Measurements from ENCODE around the gene VANGL1. TPM values are rescaled to one million over a fixed set of nuclear protein-coding genes. Genes with fewer than 3 reads are reported as not detected.

VANGL1 gene
- total and polyA plus RNA-seq, 5 experiments from 2014 or later, result 0.22 to 3.4 (median 0.23) TPM

GRCh38 chr1:115647919-115648650 is 6.3 kb downstream of the VANGL1 start:
- peaks cover 0 to 1% (median 0%) of the 10 kb centered on the region in 9 donors for H3K9me3 Mint-ChIP-seq
- H3K4me3 Mint-ChIP-seq, result no peak overlapping the region
- H3K27ac Mint-ChIP-seq, result no peak overlapping the region
- DNase-seq (no peak), ATAC-seq (no peak)
- POLR2A ChIA-PET, result no interaction called here
- no peaks in the 10 kb centered on the region for H3K36me3 Mint-ChIP-seq
- H3K27me3 Mint-ChIP-seq, result peaks cover 0 to 18% (median 7%) of the 10 kb centered on the region in 5 donors
- H3K4me1 Mint-ChIP-seq, result peaks cover 0 to 4% (median 2%) of the 10 kb centered on the region in 4 donors

GRCh38 chr1:115648717-115649691 is 7.2 kb downstream of the VANGL1 start:
- Mint-ChIP-seq H3K27me3 (peaks cover 0 to 15% (median 3%) of the 10 kb centered on the region in 5 donors), H3K4me1 (no peaks in the 10 kb centered on the region), H3K36me3 (no peaks in the 10 kb centered on the region), H3K9me3 (no peaks in the 10 kb centered on the region), H3K4me3 (no peak overlapping the region), H3K27ac (no peak overlapping the region)
- peak in 1 of 10 donors; percentile 5 for DNase-seq
- no peak for ATAC-seq
- POLR2A ChIA-PET, result no interaction called here

GRCh38 chr1:115649964-115650363 is 8.2 kb downstream of the VANGL1 start:
- POLR2A ChIA-PET, result interaction anchor here (0.5 kb wide), 1 partner anchor 183 kb away, joined by 3 read pairs; no protein-coding TSS in a partner anchor
- no peaks in the 10 kb centered on the region for H3K36me3 Mint-ChIP-seq
- ATAC-seq (no peak), DNase-seq (no peak)
- H3K4me3 Mint-ChIP-seq, result no peak overlapping the region
- H3K9me3 Mint-ChIP-seq, result no peaks in the 10 kb centered on the region
- H3K4me1 Mint-ChIP-seq, result peaks cover 0 to 3% (median 1%) of the 10 kb centered on the region in 4 donors
- no peak overlapping the region for H3K27ac Mint-ChIP-seq
- peaks cover 0 to 6% (median 0%) of the 10 kb centered on the region in 5 donors for H3K27me3 Mint-ChIP-seq

GRCh38 chr1:115650961-115651360 is 9.2 kb downstream of the VANGL1 start:
- no peak for ATAC-seq
- Mint-ChIP-seq H3K36me3 (no peaks in the 10 kb centered on the region), H3K4me3 (no peak overlapping the region), H3K9me3 (no peaks in the 10 kb centered on the region), H3K27me3 (peaks cover 0 to 3% (median 1%) of the 10 kb centered on the region in 5 donors), H3K27ac (no peak overlapping the region), H3K4me1 (peaks cover 2 to 11% (median 4%) of the 10 kb centered on the region in 4 donors)
- POLR2A ChIA-PET, result no interaction called here
- DNase-seq, result no peak

GRCh38 chr1:115651391-115651790 is 9.6 kb downstream of the VANGL1 start:
- ATAC-seq, result no peak
- H3K4me3 Mint-ChIP-seq, result no peak overlapping the region
- no peak for DNase-seq
- H3K27me3 Mint-ChIP-seq, result peaks cover 0 to 3% (median 0%) of the 10 kb centered on the region in 5 donors
- H3K9me3 Mint-ChIP-seq, result no peaks in the 10 kb centered on the region
- H3K36me3 Mint-ChIP-seq, result no peaks in the 10 kb centered on the region
- POLR2A ChIA-PET, result no interaction called here
- peaks cover 2 to 11% (median 4%) of the 10 kb centered on the region in 4 donors for H3K4me1 Mint-ChIP-seq
- no peak overlapping the region for H3K27ac Mint-ChIP-seq

GRCh38 chr1:115652236-115652788 is 10.5 kb downstream of the VANGL1 start:
- Mint-ChIP-seq H3K27ac (no peak overlapping the region), H3K9me3 (no peaks in the 10 kb centered on the region), H3K4me3 (no peak overlapping the region), H3K36me3 (no peaks in the 10 kb centered on the region), H3K4me1 (peaks cover 2 to 11% (median 4%) of the 10 kb centered on the region in 4 donors), H3K27me3 (peaks cover 0 to 3% (median 0%) of the 10 kb centered on the region in 5 donors)
- DNase-seq, result no peak
- no peak for ATAC-seq
- POLR2A ChIA-PET, result no interaction called here

GRCh38 chr1:115654125-115654524 is 12.4 kb downstream of the VANGL1 start:
- no peaks in the 10 kb centered on the region for H3K9me3 Mint-ChIP-seq
- H3K36me3 Mint-ChIP-seq, result no peaks in the 10 kb centered on the region
- ATAC-seq, result no peak
- DNase-seq, result no peak
- POLR2A ChIA-PET, result no interaction called here
- H3K4me3 Mint-ChIP-seq, result no peak overlapping the region
- H3K4me1 Mint-ChIP-seq, result peaks cover 2 to 11% (median 4%) of the 10 kb centered on the region in 4 donors
- H3K27ac Mint-ChIP-seq, result no peak overlapping the region
- peaks cover 0 to 3% (median 0%) of the 10 kb centered on the region in 5 donors for H3K27me3 Mint-ChIP-seq

GRCh38 chr1:115654663-115655305 is 13.0 kb downstream of the VANGL1 start:
- Mint-ChIP-seq H3K4me3 (no peak overlapping the region), H3K36me3 (no peaks in the 10 kb centered on the region), H3K27ac (no peak overlapping the region), H3K9me3 (no peaks in the 10 kb centered on the region), H3K27me3 (peaks cover 0 to 3% (median 0%) of the 10 kb centered on the region in 5 donors), H3K4me1 (peaks cover 2 to 11% (median 4%) of the 10 kb centered on the region in 4 donors)
- DNase-seq (no peak), ATAC-seq (no peak)
- POLR2A ChIA-PET, result no interaction called here

GRCh38 chr1:115655306-115655663 is 13.5 kb downstream of the VANGL1 start:
- H3K27ac Mint-ChIP-seq, result no peak overlapping the region
- ATAC-seq (no peak), DNase-seq (no peak)
- no peaks in the 10 kb centered on the region for H3K9me3 Mint-ChIP-seq
- H3K4me3 Mint-ChIP-seq, result peak overlapping the region in 1 of 10 donors; percentile 20
- H3K36me3 Mint-ChIP-seq, result no peaks in the 10 kb centered on the region
- POLR2A ChIA-PET, result no interaction called here
- H3K27me3 Mint-ChIP-seq, result peaks cover 0 to 3% (median 0%) of the 10 kb centered on the region in 5 donors
- peaks cover 2 to 11% (median 4%) of the 10 kb centered on the region in 4 donors for H3K4me1 Mint-ChIP-seq

- Mint-ChIP-seq H3K9me3 (no peaks in the 10 kb centered on the region), H3K4me3 (no peak overlapping the region), H3K4me1 (peaks cover 2 to 11% (median 4%) of the 10 kb centered on the region in 4 donors), H3K36me3 (no peaks in the 10 kb centered on the region), H3K27me3 (peaks cover 0 to 3% (median 0%) of the 10 kb centered on the region in 5 donors), H3K27ac (no peak overlapping the region)
- ATAC-seq, result no peak
- DNase-seq, result no peak
- POLR2A ChIA-PET, result no interaction called here
These were observed 14.1 kb downstream of the VANGL1 start for GRCh38 chr1:115655916-115656315.

- no peak overlapping the region for H3K27ac Mint-ChIP-seq
- no peak for ATAC-seq
- POLR2A ChIA-PET, result no interaction called here
These were observed 14.8 kb downstream of the VANGL1 start for GRCh38 chr1:115656461-115657077.

GRCh38 chr1:115658646-115659045 is 16.9 kb downstream of the VANGL1 start:
- Mint-ChIP-seq H3K9me3 (no peaks in the 10 kb centered on the region), H3K27ac (no peak overlapping the region), H3K36me3 (no peaks in the 10 kb centered on the region), H3K27me3 (peaks cover 0 to 3% (median 0%) of the 10 kb centered on the region in 5 donors), H3K4me3 (no peak overlapping the region), H3K4me1 (peaks cover 2 to 11% (median 4%) of the 10 kb centered on the region in 4 donors)
- no peak for ATAC-seq
- no peak for DNase-seq
- POLR2A ChIA-PET, result no interaction called here

More at GRCh38 chr1:115656461-115657077, 14.8 kb downstream of the VANGL1 start:
- Mint-ChIP-seq H3K4me3 (no peak overlapping the region), H3K9me3 (no peaks in the 10 kb centered on the region), H3K27me3 (peaks cover 0 to 3% (median 0%) of the 10 kb centered on the region in 5 donors), H3K36me3 (no peaks in the 10 kb centered on the region), H3K4me1 (peaks cover 2 to 11% (median 4%) of the 10 kb centered on the region in 4 donors)
- DNase-seq, result no peak

Measured in naive thymus-derived CD8-positive, alpha-beta T cell (primary cell).